Measurements from ENCODE around the gene IFNE. TPM values are rescaled to one million over a fixed set of nuclear protein-coding genes. Genes with fewer than 3 reads are reported as not detected.

The IFNE gene
- 4.0 and 12.4 TPM in 2 replicates for total RNA-seq

GRCh38 chr9:21482213-21482612 lies at the start of gene IFNE:
Gene IFNE, minus strand, starts transcription at chr9:21482313. Its CDS starts 619 bp downstream, at chr9:21481694.
- no peak for FAIRE-seq
- no peaks in the 10 kb centered on the region for H3K36me3 ChIP-seq (ENCODE audit: control insufficient read depth, insufficient read depth, low read length)
- no peaks in the 10 kb centered on the region for H3K27me3 ChIP-seq (ENCODE audit: control insufficient read depth, insufficient read depth, low read length)
- no peak for TF ChIP-seq CTCF (IDR thresholded peaks at IDR 0.05; ENCODE audit: insufficient read depth, low read length, severe bottlenecking)
- DNase-seq (ENCODE audit: low read depth): no peak
- H3K4me3 ChIP-seq (ENCODE audit: low read depth, low read length): no peak within 1 kb of the TSS

GRCh38 chr9:21528123-21528808 lies 46.2 kb upstream of the IFNE start:
- DNase-seq (ENCODE audit: low read depth): no peak
- Histone ChIP-seq H3K4me3 (ENCODE audit: low read depth, low read length) (no peak overlapping the region), H3K36me3 (ENCODE audit: control insufficient read depth, insufficient read depth, low read length) (peaks cover 16% of the 10 kb centered on the region), H3K27me3 (ENCODE audit: control insufficient read depth, insufficient read depth, low read length) (no peaks in the 10 kb centered on the region)
- TF ChIP-seq CTCF (IDR thresholded peaks at IDR 0.05; ENCODE audit: insufficient read depth, low read length, severe bottlenecking): no peak
- no peak for FAIRE-seq

- DNase-seq (ENCODE audit: low read depth) (no peak), FAIRE-seq (no peak)
- no peak for TF ChIP-seq CTCF (IDR thresholded peaks at IDR 0.05; ENCODE audit: insufficient read depth, low read length, severe bottlenecking)
- Histone ChIP-seq H3K4me3 (ENCODE audit: low read depth, low read length) (no peak overlapping the region), H3K36me3 (ENCODE audit: control insufficient read depth, insufficient read depth, low read length) (peaks cover 15% of the 10 kb centered on the region), H3K27me3 (ENCODE audit: control insufficient read depth, insufficient read depth, low read length) (no peaks in the 10 kb centered on the region)
Measured at GRCh38 chr9:21527579-21527978, 45.5 kb upstream of the IFNE start.

- H3K4me3 ChIP-seq (ENCODE audit: low read depth, low read length): no peak overlapping the region
- no peak for TF ChIP-seq CTCF (IDR thresholded peaks at IDR 0.05; ENCODE audit: insufficient read depth, low read length, severe bottlenecking)
- no peak for FAIRE-seq
- no peak for DNase-seq (ENCODE audit: low read depth)
- H3K27me3 ChIP-seq (ENCODE audit: control insufficient read depth, insufficient read depth, low read length): no peaks in the 10 kb centered on the region
- H3K36me3 ChIP-seq (ENCODE audit: control insufficient read depth, insufficient read depth, low read length): peaks cover 11% of the 10 kb centered on the region
Measured at GRCh38 chr9:21525174-21525573, 43.1 kb upstream of the IFNE start.

GRCh38 chr9:21524099-21524830 lies 42.2 kb upstream of the IFNE start:
- TF ChIP-seq CTCF (IDR thresholded peaks at IDR 0.05; ENCODE audit: insufficient read depth, low read length, severe bottlenecking): no peak

More at GRCh38 chr9:21524099-21524830, 42.2 kb upstream of the IFNE start:
- FAIRE-seq: no peak
- no peaks in the 10 kb centered on the region for H3K27me3 ChIP-seq (ENCODE audit: control insufficient read depth, insufficient read depth, low read length)
- DNase-seq (ENCODE audit: low read depth): no peak
- H3K4me3 ChIP-seq (ENCODE audit: low read depth, low read length): no peak overlapping the region
- H3K36me3 ChIP-seq (ENCODE audit: control insufficient read depth, insufficient read depth, low read length): peaks cover 11% of the 10 kb centered on the region

All from bronchial epithelial cell (primary cell).